ENCODE results near the gene PDXDC1.
"Not testable (repeated sequence)": the region's sequence is repeated elsewhere in the genome, so short reads cannot be mapped to it uniquely, and the experiment has no call there.

PDXDC1 gene

GRCh38 chr16:15038689-15039088 is 63.9 kb downstream of the PDXDC1 start:
- DNase-seq (ENCODE audit: low read depth): no peak

GRCh38 chr16:15041271-15042004 is 66.6 kb downstream of the PDXDC1 start:
- no peak for DNase-seq (ENCODE audit: low read depth)

GRCh38 chr16:15043344-15043743 is 68.5 kb downstream of the PDXDC1 start:
- no peak for DNase-seq (ENCODE audit: low read depth)

GRCh38 chr16:15044286-15044685 is 69.5 kb downstream of the PDXDC1 start:
- no peak for DNase-seq (ENCODE audit: low read depth)

GRCh38 chr16:15045270-15045669 is 70.4 kb downstream of the PDXDC1 start:
- not testable (repeated sequence) for DNase-seq (ENCODE audit: low read depth)

GRCh38 chr16:15046692-15047376 is 72.0 kb downstream of the PDXDC1 start:
- DNase-seq (ENCODE audit: low read depth): no peak

GRCh38 chr16:15049581-15050180 is 74.9 kb downstream of the PDXDC1 start:
- DNase-seq (ENCODE audit: low read depth): no peak

GRCh38 chr16:15050440-15050839 is 75.6 kb downstream of the PDXDC1 start:
- not testable (repeated sequence) for DNase-seq (ENCODE audit: low read depth)

GRCh38 chr16:15051387-15051951 is 76.6 kb downstream of the PDXDC1 start:
- DNase-seq (ENCODE audit: low read depth): no peak

GRCh38 chr16:15052747-15053476 is 78.1 kb downstream of the PDXDC1 start:
- no peak for DNase-seq (ENCODE audit: low read depth)

GRCh38 chr16:15053904-15054303 is 79.1 kb downstream of the PDXDC1 start:
- DNase-seq (ENCODE audit: low read depth): no peak

- DNase-seq (ENCODE audit: low read depth): no peak
Observed at GRCh38 chr16:15054357-15055140, 79.7 kb downstream of the PDXDC1 start.

- DNase-seq (ENCODE audit: low read depth): no peak
Observed at GRCh38 chr16:15055141-15056053, 80.6 kb downstream of the PDXDC1 start.

- no peak for DNase-seq (ENCODE audit: low read depth)
Observed at GRCh38 chr16:15057681-15058417, 83.0 kb downstream of the PDXDC1 start.

GRCh38 chr16:15059324-15059723 is 84.5 kb downstream of the PDXDC1 start:
- no peak for DNase-seq (ENCODE audit: low read depth)

GRCh38 chr16:15062085-15062810 is 87.4 kb downstream of the PDXDC1 start:
- not testable (repeated sequence) for DNase-seq (ENCODE audit: low read depth)

GRCh38 chr16:15065961-15066360 is 91.1 kb downstream of the PDXDC1 start:
- DNase-seq (ENCODE audit: low read depth): not testable (repeated sequence)

GRCh38 chr16:15066690-15067089 is 91.9 kb downstream of the PDXDC1 start:
- DNase-seq (ENCODE audit: low read depth): not testable (repeated sequence)

GRCh38 chr16:15071013-15071412 is 96.2 kb downstream of the PDXDC1 start:
- DNase-seq (ENCODE audit: low read depth): not testable (repeated sequence)

Measured in activated T-helper 1 cell treated with Interleukin-2 at 50 U/mL for 16 hours (primary cell).